H1 (cell line): ENCODE results near the gene COMMD8. TPM values are rescaled to one million over a fixed set of nuclear protein-coding genes. Genes with fewer than 3 reads are reported as not detected.

Experiments
- CTCF ChIA-PET: fragments of 300-600 bp; sonication (Branson Sonifier 250); formaldehyde crosslinking; loops from one replicate; lab custom pipeline; 2021; ENCODE audit not compliant: partially characterized antibody; lab: Charles Lee
- POLR2A ChIA-PET: fragments of 300-600 bp; sonication (Branson Sonifier 250); formaldehyde crosslinking; loops from one replicate; lab custom pipeline; 2021; ENCODE audit warnings: inconsistent platforms; ENCODE audit not compliant: partially characterized antibody; lab: Charles Lee
- DNase-seq, 2 experiments: peaks; one replicate each; pipeline versions ENCODE4 v3.0.0 to v3.0.0-alpha.2; 2010 to 2022; ENCODE audit warnings: low spot score in 2 of 2, low read depth in 1 of 2, mixed read lengths in 1 of 2
- FAIRE-seq: peaks from 2 replicates; lab custom pipeline; 2011; peaks lifted over from hg19 to GRCh38; lab: Jason Lieb, UNC
- H2AFZ ChIP-seq: 2 replicates; pipeline ENCODE4 v1.8.1; 2012; ENCODE audit warnings: low read length, inconsistent platforms
- H2AK5ac ChIP-seq: 2 replicates; pipeline ENCODE4 v1.6.1; 2013; ENCODE audit warnings: low read depth, low read length
- H2BK120ac ChIP-seq: replicated peaks from 2 replicates; pipeline ENCODE3; 2013; ENCODE audit warnings: low read depth, low read length, inconsistent platforms
- H2BK12ac ChIP-seq: 2 replicates; pipeline ENCODE4 v1.6.1; 2013; ENCODE audit warnings: low read depth, low read length
- H2BK15ac ChIP-seq: 2 replicates; pipeline ENCODE4 v1.6.1; 2013; ENCODE audit warnings: low read length
- H2BK20ac ChIP-seq: 2 replicates; pipeline ENCODE4 v1.6.1; 2013; ENCODE audit warnings: low read length
- H2BK5ac ChIP-seq: 2 replicates; pipeline ENCODE4 v1.6.1; 2013; ENCODE audit warnings: low read depth, low read length
- H3K14ac ChIP-seq: 2 replicates; pipeline ENCODE4 v1.6.1; 2013; ENCODE audit warnings: inconsistent platforms; ENCODE audit not compliant: insufficient read length
- H3K18ac ChIP-seq: 2 replicates; pipeline ENCODE4 v1.6.1; 2013; ENCODE audit warnings: low read length; ENCODE audit errors: extremely low read depth
- H3K23ac ChIP-seq: 2 replicates; pipeline ENCODE4 v1.6.1; 2013; ENCODE audit warnings: inconsistent platforms; ENCODE audit not compliant: insufficient read length
- H3K23me2 ChIP-seq: 2 replicates; pipeline ENCODE4 v1.6.1; 2013; ENCODE audit warnings: low read depth, low read length
- H3K27ac ChIP-seq: 2 replicates; pipeline ENCODE4 v1.6.1; 2011; ENCODE audit warnings: low read depth, low read length, inconsistent platforms
- H3K27me3 ChIP-seq, 4 experiments: replicated peaks in 1 of 4; 1 replicate in 1 of 4; 2 replicates in 3 of 4; pipeline versions ENCODE4 v1.6.1 to v1.8.1; 2011 to 2013; ENCODE audit warnings: low read length in 3 of 4, mild to moderate bottlenecking in 3 of 4, inconsistent platforms in 2 of 4, mixed read lengths in 2 of 4, moderate library complexity in 1 of 4; ENCODE audit not compliant: control insufficient read depth in 3 of 4, insufficient read depth in 3 of 4; ENCODE audit errors: extremely low read depth in 1 of 4
- H3K36me3 ChIP-seq, 4 experiments: 2 replicates each; pipeline versions ENCODE4 v1.6.1 to v1.8.1; 2011 to 2013; ENCODE audit warnings: mild to moderate bottlenecking in 4 of 4, low read length in 3 of 4, moderate library complexity in 2 of 4, control low read depth in 1 of 4, inconsistent platforms in 1 of 4; ENCODE audit not compliant: insufficient read depth in 4 of 4, control insufficient read depth in 2 of 4
- H3K4ac ChIP-seq: replicated peaks from 2 replicates; pipeline ENCODE3; 2013; ENCODE audit warnings: low read length, low read depth, mixed read lengths, inconsistent platforms; ENCODE audit not compliant: insufficient read length
- H3K4me1 ChIP-seq, 4 experiments: replicated peaks in 1 of 4; 1 replicate in 1 of 4; 2 replicates in 3 of 4; pipeline versions ENCODE4 v1.6.1 to v1.8.1; 2011 to 2013; ENCODE audit warnings: low read length in 3 of 4, inconsistent platforms in 2 of 4, mixed read lengths in 1 of 4; ENCODE audit not compliant: insufficient read depth in 4 of 4, control insufficient read depth in 3 of 4
- H3K4me2 ChIP-seq, 2 experiments: 2 replicates each; pipeline versions ENCODE4 v1.6.1 to v1.8.1; 2011 to 2013; ENCODE audit warnings: low read depth in 2 of 2, low read length in 2 of 2, control low read depth in 1 of 2, inconsistent platforms in 1 of 2, mild to moderate bottlenecking in 1 of 2; ENCODE audit not compliant: insufficient read depth in 1 of 2
- H3K4me3 ChIP-seq, 4 experiments: fragments of 200-600, 300-600 bp in 1 of 4; sonication (generic), shearing (Covaris generic), sonication (Bioruptor Twin) in 1 of 4; 2 replicates each; pipeline versions ENCODE4 v1.5.1 to v1.8.1; 2011 to 2016; ENCODE audit warnings: low read length in 4 of 4, low read depth in 3 of 4, control low read depth in 2 of 4, inconsistent platforms in 2 of 4, mild to moderate bottlenecking in 2 of 4, mixed read lengths in 1 of 4, moderate library complexity in 1 of 4; ENCODE audit not compliant: insufficient read depth in 2 of 4; ENCODE audit errors: extremely low read depth in 1 of 4
- H3K56ac ChIP-seq: replicated peaks from 2 replicates; pipeline ENCODE3; 2013; ENCODE audit warnings: low read depth, mild to moderate bottlenecking, mixed read lengths, low read length, inconsistent platforms; ENCODE audit not compliant: insufficient read length
- H3K79me1 ChIP-seq: 2 replicates; pipeline ENCODE4 v1.6.1; 2013; ENCODE audit warnings: low read depth, low read length, control low read depth
- H3K79me2 ChIP-seq, 2 experiments: 2 replicates each; pipeline versions ENCODE4 v1.6.1 to v1.8.1; 2012 to 2013; ENCODE audit warnings: low read length in 2 of 2, mild to moderate bottlenecking in 2 of 2, inconsistent platforms in 1 of 2; ENCODE audit not compliant: insufficient read depth in 2 of 2, control insufficient read depth in 1 of 2
- H3K9ac ChIP-seq, 4 experiments: replicated peaks in 1 of 4; 1 replicate in 1 of 4; 2 replicates in 3 of 4; pipeline versions ENCODE4 v1.6.1 to v1.8.1; 2011 to 2013; ENCODE audit warnings: low read depth in 3 of 4, low read length in 3 of 4, control low read depth in 2 of 4, mild to moderate bottlenecking in 2 of 4, moderate library complexity in 2 of 4, inconsistent platforms in 1 of 4; ENCODE audit errors: extremely low read depth in 1 of 4
- H3K9me3 ChIP-seq, 2 experiments: 2 replicates each; pipeline versions ENCODE4 v1.6.1 to v1.8.1; 2012 to 2013; ENCODE audit warnings: mild to moderate bottlenecking in 2 of 2, moderate library complexity in 2 of 2, control low read depth in 1 of 2, inconsistent platforms in 1 of 2, low read depth in 1 of 2, low read length in 1 of 2, mixed read lengths in 1 of 2; ENCODE audit not compliant: insufficient read depth in 2 of 2
- H4K20me1 ChIP-seq, 2 experiments: replicated peaks in 1 of 2; 2 replicates each; pipeline versions ENCODE3 to v1.8.1; 2011 to 2013; ENCODE audit warnings: inconsistent platforms in 2 of 2, low read length in 2 of 2, mild to moderate bottlenecking in 1 of 2; ENCODE audit not compliant: insufficient read depth in 2 of 2, control insufficient read depth in 1 of 2
- H4K5ac ChIP-seq: 2 replicates; pipeline ENCODE4 v1.6.1; 2013; ENCODE audit warnings: low read length, low read depth, mixed read lengths, inconsistent platforms; ENCODE audit not compliant: insufficient read length
- H4K8ac ChIP-seq: 2 replicates; pipeline ENCODE4 v1.8.0; 2013; ENCODE audit warnings: mild to moderate bottlenecking, moderate library complexity, low read length, inconsistent platforms; ENCODE audit not compliant: insufficient read depth; ENCODE audit errors: extremely low read depth
- H4K91ac ChIP-seq: replicated peaks from 2 replicates; pipeline ENCODE3; 2013; ENCODE audit warnings: low read length, mixed read lengths, inconsistent platforms; ENCODE audit not compliant: insufficient read length
- CBX8 ChIP-seq: fragments of 300-800, 300-1000 bp; sonication (generic); IDR thresholded peaks from 2 replicates; pipeline ENCODE4 v1.7.1; 2016; ENCODE audit warnings: low read depth, low read length, borderline replicate concordance
- NANOG ChIP-seq: IDR thresholded peaks from 2 replicates; pipeline ENCODE4 v1.6.1; 2011; ENCODE audit warnings: low read length, low read depth, mild to moderate bottlenecking, inconsistent platforms; ENCODE audit not compliant: insufficient read depth, poor library complexity, severe bottlenecking
- WGBS, 2 experiments: shearing (Covaris generic) in 1 of 2; methylation state at CpG; one replicate each; pipeline versions ENCODE4 v1.1.6 to v1.1.7; 2013 to 2015; ENCODE audit warnings: low lambda C conversion rate in 2 of 2, mixed read lengths in 2 of 2, inconsistent platforms in 1 of 2, low coverage in 1 of 2, missing lambda C conversion rate in 1 of 2; ENCODE audit not compliant: insufficient replicate concordance in 2 of 2, insufficient coverage in 1 of 2, insufficient read length in 1 of 2; ENCODE audit errors: extremely low coverage in 1 of 2, missing lambda C conversion rate in 1 of 2; 5-methylcytosine and 5-hydroxymethylcytosine counted together
- polyA plus RNA-seq, 7 experiments: library from polyadenylated mRNA; depleted of rRNA in 3 of 7; stranded (reverse) in 5 of 7; unstranded in 2 of 7; fragments of >200 nt in 5 of 7; fragments of 200-250 nt in 2 of 7; gene quantifications; 1 replicate in 5 of 7; 2 replicates in 1 of 7; 4 replicates in 1 of 7; pipeline versions ENCODE4 v1.2.1 to v1.2.3, GENCODE V29; 2011 to 2013; ENCODE audit warnings: missing spikeins in 2 of 7, mixed read lengths in 2 of 7
- total RNA-seq: library from RNA; stranded (reverse); fragmentation: NEBNext Ultra II Directional; extraction: Animal tissue kit (Norgen Biotek cat#: 25700); gene quantifications from 2 replicates; pipeline ENCODE4 v1.2.1, GENCODE V29; 2021

Gene COMMD8
- total and polyA plus RNA-seq, 2 of the 8 experiments (the other 6 are each of a cell fraction or from before 2014, with no cell fraction given): 1.6 to 7.2 TPM

DNA sequence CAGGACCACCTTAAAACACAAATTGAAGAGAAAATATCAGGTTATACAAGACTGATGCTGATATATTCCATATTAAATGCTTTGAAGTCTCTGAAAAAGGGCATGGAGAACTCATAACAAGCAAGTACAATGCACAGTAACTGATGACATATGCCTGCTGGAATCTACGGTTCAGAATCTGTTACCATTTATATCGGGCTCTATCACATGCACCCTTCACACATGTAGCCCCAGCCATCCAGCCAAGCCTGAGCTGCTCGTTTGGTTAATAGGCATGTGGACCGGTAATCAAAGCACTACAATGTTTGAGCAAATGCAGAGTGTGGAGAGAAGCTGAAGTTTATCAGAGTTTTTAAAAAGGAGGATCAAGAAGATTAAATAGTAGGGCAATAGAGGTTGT is 11.8 kb downstream of the COMMD8 start:
- Histone ChIP-seq H2BK5ac (no peak overlapping the region), H4K5ac (no peak overlapping the region), H3K4me1 (no peaks in the 10 kb centered on the region), H3K4me3 (no peak overlapping the region), H4K8ac (no peak overlapping the region), H2BK120ac (no peak overlapping the region), H3K4ac (no peak overlapping the region), H2BK12ac (no peak overlapping the region), H4K91ac (no peak overlapping the region), H2BK20ac (no peak overlapping the region), H3K14ac (no peak overlapping the region), H2BK15ac (no peak overlapping the region), H3K23me2 (no peaks in the 10 kb centered on the region), H3K36me3 (no peaks in the 10 kb centered on the region; a peak in 2 of 8 replicates)
- DNase-seq (no peak), FAIRE-seq (no peak)
- POLR2A ChIA-PET: no interaction called here
- 65% methylated on average over 4 of the region's 4 CpGs; no CpG with 5 or more reads in 1 of the 2 experiments for WGBS, 2 experiments
- CTCF ChIA-PET: interaction anchor here (1.1 kb wide), 1 partner anchor 8 kb away, joined by 3 read pairs; no protein-coding TSS in a partner anchor
- TF ChIP-seq NANOG (no peak), CBX8 (no peak)
- TF ChIP-seq, all 59 proteins: peak for 0
- no peaks in the 10 kb centered on the region for H3K79me2 ChIP-seq
- H3K9ac ChIP-seq: no peak overlapping the region
- H3K27me3 ChIP-seq: no peaks in the 10 kb centered on the region
- H3K18ac ChIP-seq: no peak overlapping the region
- H3K9me3 ChIP-seq: no peaks in the 10 kb centered on the region
- no peak overlapping the region for H3K27ac ChIP-seq
- H3K56ac ChIP-seq: no peak overlapping the region
- no peak overlapping the region for H3K23ac ChIP-seq
- H2AK5ac ChIP-seq: no peak overlapping the region
- no peaks in the 10 kb centered on the region for H4K20me1 ChIP-seq
- H3K79me1 ChIP-seq: no peaks in the 10 kb centered on the region
- H3K4me2 ChIP-seq: no peak overlapping the region
- no peak overlapping the region for H2AFZ ChIP-seq
